ENCODE results near the gene LMO2. TPM values are rescaled to one million over a fixed set of nuclear protein-coding genes. Genes with fewer than 3 reads are reported as not detected.

Gene LMO2
- total and polyA plus RNA-seq, 2 donors from 2014 or later, result 57.1 to 60.6 TPM

GRCh38 chr11:33819278-33820035 lies 72.4 kb downstream of the LMO2 start:
- intact Hi-C loops (cut with DNase I), result no loop called here
- no peak overlapping the region for H3K9ac ChIP-seq (ENCODE audit: low read length in 3 of 3)
- no peaks in the 10 kb centered on the region for H3K36me3 ChIP-seq (ENCODE audit: control insufficient read depth in 2 of 3, insufficient read depth in 3 of 3, low read length in 3 of 3)
- H3K9me3 ChIP-seq (ENCODE audit: control insufficient read depth in 2 of 3, insufficient read depth in 1 of 3, low read length in 3 of 3), result no peaks in the 10 kb centered on the region
- H3K4me1 ChIP-seq (ENCODE audit: control insufficient read depth in 2 of 3, insufficient read depth in 2 of 3, low read depth in 1 of 3, low read length in 3 of 3), result no peaks in the 10 kb centered on the region
- H3K27ac ChIP-seq (ENCODE audit: low read depth in 2 of 2, low read length in 2 of 2), result no peak overlapping the region
- FAIRE-seq (no peak), DNase-seq (no peak)
- TF ChIP-seq CTCF (IDR thresholded peaks at IDR 0.05; ENCODE audit: borderline replicate concordance, extremely low read depth, insufficient read depth), result no peak
- no peak overlapping the region for H3K4me3 ChIP-seq (ENCODE audit: low read length in 3 of 3)
- no peaks in the 10 kb centered on the region for H3K27me3 ChIP-seq (ENCODE audit: control insufficient read depth, insufficient read depth, low read length)

Other genes starting within 250 kb of the LMO2 start
- not detected for gene C11orf91, start 191.2 kb downstream of the LMO2 start, total RNA-seq
- not detected for gene C11orf91, start 191.2 kb downstream of the LMO2 start, polyA plus RNA-seq (ENCODE audit: insufficient read depth, low read depth, low replicate concordance)
- gene CD59, start 155.7 kb downstream of the LMO2 start, total RNA-seq, result 1,010 TPM
- gene CD59, start 155.7 kb downstream of the LMO2 start, polyA plus RNA-seq (ENCODE audit: insufficient read depth, low read depth, low replicate concordance), result 559 TPM
- gene FBXO3, start 117.6 kb downstream of the LMO2 start, total RNA-seq, result 40.4 TPM
- 27.5 TPM for gene FBXO3, start 117.6 kb downstream of the LMO2 start, polyA plus RNA-seq (ENCODE audit: insufficient read depth, low read depth, low replicate concordance)
- gene CAPRIN1, start 159.7 kb upstream of the LMO2 start, total RNA-seq, result 174 TPM
- 83.3 TPM for gene CAPRIN1, start 159.7 kb upstream of the LMO2 start, polyA plus RNA-seq (ENCODE audit: insufficient read depth, low read depth, low replicate concordance)
- gene NAT10, start 213.6 kb upstream of the LMO2 start, total RNA-seq, result 43.1 TPM
- 24.1 TPM for gene NAT10, start 213.6 kb upstream of the LMO2 start, polyA plus RNA-seq (ENCODE audit: insufficient read depth, low read depth, low replicate concordance)

Measured in kidney (tissue), 14 donors.